ENCODE measurements around the gene CLCNKB. TPM values are rescaled to one million over a fixed set of nuclear protein-coding genes. Genes with fewer than 3 reads are reported as not detected.
A peak's percentile ranks its signal among the peaks of the same experiment; 100 is the strongest.

Gene CLCNKB
- total and polyA plus RNA-seq, 2 of the 13 experiments (the other 11 are each of a cell fraction or from before 2014, with no cell fraction given): 0.04 TPM; not detected in 1

GRCh38 chr1:16048573-16049189 lies 5.1 kb downstream of the CLCNKB start:
- FAIRE-seq (no peak), ATAC-seq (no peak), DNase-seq (ENCODE audit: low spot score) (no peak)
- peak overlapping the region; percentile 12; the same call in 1 of the 2 replicates for H3K4me2 ChIP-seq (ENCODE audit: low read depth, low read length)
- H3K36me3 ChIP-seq (replicated peaks in 1 of 2; ENCODE audit: control insufficient read depth in 1 of 2, insufficient read depth in 2 of 2, low read length in 2 of 2): no peaks in the 10 kb centered on the region
- no peak overlapping the region for H3K4me3 ChIP-seq (replicated peaks in 1 of 3; ENCODE audit: insufficient read depth in 1 of 3, low read depth in 2 of 3, low read length in 3 of 3)
- peaks cover 9% of the 10 kb centered on the region for H3K4me1 ChIP-seq (ENCODE audit: insufficient read depth, low read length)
- H3K27ac ChIP-seq (ENCODE audit: extremely low read length, insufficient read depth, low read length): no peak overlapping the region
- intact Hi-C loops (cut with micrococcal nuclease; ENCODE audit: unreplicated experiment): no loop called here
- H3K79me2 ChIP-seq (ENCODE audit: insufficient read depth, low read length): no peaks in the 10 kb centered on the region
- H2AFZ ChIP-seq (ENCODE audit: low read length): no peak overlapping the region
- ChIA-PET CTCF (ENCODE audit: low intra/inter-chr PET ratio, low total read pairs) (no interaction called here), POLR2A (no interaction called here)
- in situ Hi-C loops (cut with HindIII; ENCODE audit: extremely low pct_ligation_motif_present, low pct_unique_long_range_greater_than_20kb): loop anchor here (5.0 kb wide), 1 partner anchor 36 kb away; no protein-coding TSS in a partner anchor
- peaks cover 7 to 36% of the 10 kb centered on the region in 2 experiments; a peak in 4 of 5 replicates for H3K27me3 ChIP-seq (ENCODE audit: control insufficient read depth in 1 of 2, insufficient read depth in 2 of 2, low read length in 2 of 2)
- no peaks in the 10 kb centered on the region for H3K9me3 ChIP-seq (ENCODE audit: low read length)
- no peaks in the 10 kb centered on the region for H4K20me1 ChIP-seq (ENCODE audit: insufficient read depth, low read length)
- BruUV-seq (replicated peaks): no TSS peak
- H3K9ac ChIP-seq (ENCODE audit: insufficient read depth, low read depth, low read length): no peak overlapping the region
- 27% methylated on average over 11 of the region's 25 CpGs for WGBS (ENCODE audit: low lambda C conversion rate)
- TF ChIP-seq ZNF580 (CRISPR knock-in tag; IDR thresholded peaks at IDR 0.05; ENCODE audit: borderline replicate concordance, low read depth) (no peak), ZNF331 (CRISPR knock-in tag; IDR thresholded peaks at IDR 0.05) (no peak), FOSL1 (CRISPR knock-in tag; IDR thresholded peaks at IDR 0.05; ENCODE audit: borderline replicate concordance) (no peak), ZNF12 (CRISPR knock-in tag; IDR thresholded peaks at IDR 0.05) (no peak), GABPB1 (CRISPR knock-in tag; IDR thresholded peaks at IDR 0.05) (no peak), FOXK2 (IDR thresholded peaks at IDR 0.05) (no peak), ATF6 (CRISPR knock-in tag; conservative IDR thresholded peaks at IDR 0.05) (no peak), KIAA2018 (CRISPR knock-in tag; IDR thresholded peaks at IDR 0.05; ENCODE audit: borderline replicate concordance) (no peak), ZNF761 (CRISPR knock-in tag; conservative IDR thresholded peaks at IDR 0.05) (no peak), MTERF4 (CRISPR knock-in tag; IDR thresholded peaks at IDR 0.05) (no peak), RFXAP (CRISPR knock-in tag; IDR thresholded peaks at IDR 0.05; ENCODE audit: borderline replicate concordance) (no peak), SOX5 (CRISPR knock-in tag; IDR thresholded peaks at IDR 0.05; ENCODE audit: borderline replicate concordance) (no peak)

All from HepG2 (cell line).